ENCODE measurements around the gene PRRG4. TPM values are rescaled to one million over a fixed set of nuclear protein-coding genes. Genes with fewer than 3 reads are reported as not detected.
A peak's percentile ranks its signal among the peaks of the same experiment; 100 is the strongest.

Gene PRRG4
- total and polyA plus RNA-seq, 2 of the 13 experiments (the other 11 are each of a cell fraction or from before 2014, with no cell fraction given) = 0.24 to 0.95 TPM

GRCh38 chr11:32892355-32893092 lies 62.8 kb downstream of the PRRG4 start, which contains the start of gene QSER1 (continued):
- TF ChIP-seq, protein P1, sequence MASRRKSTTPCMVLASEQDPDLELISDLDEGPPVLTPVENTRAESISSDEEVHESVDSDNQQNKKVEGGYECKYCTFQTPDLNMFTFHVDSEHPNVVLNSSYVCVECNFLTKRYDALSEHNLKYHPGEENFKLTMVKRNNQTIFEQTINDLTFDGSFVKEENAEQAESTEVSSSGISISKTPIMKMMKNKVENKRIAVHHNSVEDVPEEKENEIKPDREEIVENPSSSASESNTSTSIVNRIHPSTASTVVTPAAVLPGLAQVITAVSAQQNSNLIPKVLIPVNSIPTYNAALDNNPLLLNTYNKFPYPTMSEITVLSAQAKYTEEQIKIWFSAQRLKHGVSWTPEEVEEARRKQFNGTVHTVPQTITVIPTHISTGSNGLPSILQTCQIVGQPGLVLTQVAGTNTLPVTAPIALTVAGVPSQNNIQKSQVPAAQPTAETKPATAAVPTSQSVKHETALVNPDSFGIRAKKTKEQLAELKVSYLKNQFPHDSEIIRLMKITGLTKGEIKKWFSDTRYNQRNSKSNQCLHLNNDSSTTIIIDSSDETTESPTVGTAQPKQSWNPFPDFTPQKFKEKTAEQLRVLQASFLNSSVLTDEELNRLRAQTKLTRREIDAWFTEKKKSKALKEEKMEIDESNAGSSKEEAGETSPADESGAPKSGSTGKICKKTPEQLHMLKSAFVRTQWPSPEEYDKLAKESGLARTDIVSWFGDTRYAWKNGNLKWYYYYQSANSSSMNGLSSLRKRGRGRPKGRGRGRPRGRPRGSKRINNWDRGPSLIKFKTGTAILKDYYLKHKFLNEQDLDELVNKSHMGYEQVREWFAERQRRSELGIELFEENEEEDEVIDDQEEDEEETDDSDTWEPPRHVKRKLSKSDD (CRISPR knock-in tag; IDR thresholded peaks at IDR 0.05; ENCODE audit: low read depth) = no peak
- no peak for TF ChIP-seq ZNF75D (CRISPR knock-in tag; IDR thresholded peaks at IDR 0.05; ENCODE audit: borderline replicate concordance)
- TF ChIP-seq CBX5 (CRISPR knock-in tag; IDR thresholded peaks at IDR 0.05; ENCODE audit: borderline replicate concordance) = no peak
- TF ChIP-seq TGIF2 (CRISPR knock-in tag; IDR thresholded peaks at IDR 0.05) = peak; percentile 68
- TF ChIP-seq GABPA (IDR thresholded peaks at IDR 0.05; ENCODE audit: low read depth, low read length) = no peak
- TF ChIP-seq GABPA (CRISPR knock-in tag; IDR thresholded peaks at IDR 0.05; ENCODE audit: low read depth) = no peak
- TF ChIP-seq, protein P2, sequence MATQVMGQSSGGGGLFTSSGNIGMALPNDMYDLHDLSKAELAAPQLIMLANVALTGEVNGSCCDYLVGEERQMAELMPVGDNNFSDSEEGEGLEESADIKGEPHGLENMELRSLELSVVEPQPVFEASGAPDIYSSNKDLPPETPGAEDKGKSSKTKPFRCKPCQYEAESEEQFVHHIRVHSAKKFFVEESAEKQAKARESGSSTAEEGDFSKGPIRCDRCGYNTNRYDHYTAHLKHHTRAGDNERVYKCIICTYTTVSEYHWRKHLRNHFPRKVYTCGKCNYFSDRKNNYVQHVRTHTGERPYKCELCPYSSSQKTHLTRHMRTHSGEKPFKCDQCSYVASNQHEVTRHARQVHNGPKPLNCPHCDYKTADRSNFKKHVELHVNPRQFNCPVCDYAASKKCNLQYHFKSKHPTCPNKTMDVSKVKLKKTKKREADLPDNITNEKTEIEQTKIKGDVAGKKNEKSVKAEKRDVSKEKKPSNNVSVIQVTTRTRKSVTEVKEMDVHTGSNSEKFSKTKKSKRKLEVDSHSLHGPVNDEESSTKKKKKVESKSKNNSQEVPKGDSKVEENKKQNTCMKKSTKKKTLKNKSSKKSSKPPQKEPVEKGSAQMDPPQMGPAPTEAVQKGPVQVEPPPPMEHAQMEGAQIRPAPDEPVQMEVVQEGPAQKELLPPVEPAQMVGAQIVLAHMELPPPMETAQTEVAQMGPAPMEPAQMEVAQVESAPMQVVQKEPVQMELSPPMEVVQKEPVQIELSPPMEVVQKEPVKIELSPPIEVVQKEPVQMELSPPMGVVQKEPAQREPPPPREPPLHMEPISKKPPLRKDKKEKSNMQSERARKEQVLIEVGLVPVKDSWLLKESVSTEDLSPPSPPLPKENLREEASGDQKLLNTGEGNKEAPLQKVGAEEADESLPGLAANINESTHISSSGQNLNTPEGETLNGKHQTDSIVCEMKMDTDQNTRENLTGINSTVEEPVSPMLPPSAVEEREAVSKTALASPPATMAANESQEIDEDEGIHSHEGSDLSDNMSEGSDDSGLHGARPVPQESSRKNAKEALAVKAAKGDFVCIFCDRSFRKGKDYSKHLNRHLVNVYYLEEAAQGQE (IDR thresholded peaks at IDR 0.05; ENCODE audit: borderline replicate concordance in 1 of 2, low read depth in 1 of 2, low read length in 2 of 2) = peak in 1 of 2 experiments; percentile 27; a peak in 2 of 4 replicates
- TF ChIP-seq HINFP (CRISPR knock-in tag; IDR thresholded peaks at IDR 0.05; ENCODE audit: low read depth) = no peak
- TF ChIP-seq, protein P3, sequence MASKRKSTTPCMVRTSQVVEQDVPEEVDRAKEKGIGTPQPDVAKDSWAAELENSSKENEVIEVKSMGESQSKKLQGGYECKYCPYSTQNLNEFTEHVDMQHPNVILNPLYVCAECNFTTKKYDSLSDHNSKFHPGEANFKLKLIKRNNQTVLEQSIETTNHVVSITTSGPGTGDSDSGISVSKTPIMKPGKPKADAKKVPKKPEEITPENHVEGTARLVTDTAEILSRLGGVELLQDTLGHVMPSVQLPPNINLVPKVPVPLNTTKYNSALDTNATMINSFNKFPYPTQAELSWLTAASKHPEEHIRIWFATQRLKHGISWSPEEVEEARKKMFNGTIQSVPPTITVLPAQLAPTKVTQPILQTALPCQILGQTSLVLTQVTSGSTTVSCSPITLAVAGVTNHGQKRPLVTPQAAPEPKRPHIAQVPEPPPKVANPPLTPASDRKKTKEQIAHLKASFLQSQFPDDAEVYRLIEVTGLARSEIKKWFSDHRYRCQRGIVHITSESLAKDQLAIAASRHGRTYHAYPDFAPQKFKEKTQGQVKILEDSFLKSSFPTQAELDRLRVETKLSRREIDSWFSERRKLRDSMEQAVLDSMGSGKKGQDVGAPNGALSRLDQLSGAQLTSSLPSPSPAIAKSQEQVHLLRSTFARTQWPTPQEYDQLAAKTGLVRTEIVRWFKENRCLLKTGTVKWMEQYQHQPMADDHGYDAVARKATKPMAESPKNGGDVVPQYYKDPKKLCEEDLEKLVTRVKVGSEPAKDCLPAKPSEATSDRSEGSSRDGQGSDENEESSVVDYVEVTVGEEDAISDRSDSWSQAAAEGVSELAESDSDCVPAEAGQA (IDR thresholded peaks at IDR 0.05; ENCODE audit: low read depth) = no peak; the same call in 1 of the 2 replicates
- TF ChIP-seq, protein P3 (CRISPR knock-in tag; IDR thresholded peaks at IDR 0.05; ENCODE audit: borderline replicate concordance) = no peak
- TF ChIP-seq FOXK2 (IDR thresholded peaks at IDR 0.05) = no peak
- no peak for TF ChIP-seq PBX2 (CRISPR knock-in tag; IDR thresholded peaks at IDR 0.05)
- no peak for TF ChIP-seq ZNF484 (CRISPR knock-in tag; IDR thresholded peaks at IDR 0.05; ENCODE audit: borderline replicate concordance, low read depth)
